Right kidney (tissue), 9 donors: ENCODE results near the gene ZDHHC3.

Source experiments
- DNase-seq: peaks from one replicate; pipeline ENCODE4 v3.0.0-alpha.2; 2016
- long read RNA-seq, 8 donors: transcript quantifications; one replicate each; lab custom pipeline, GENCODE V29; 2026

ZDHHC3 gene, protein sequence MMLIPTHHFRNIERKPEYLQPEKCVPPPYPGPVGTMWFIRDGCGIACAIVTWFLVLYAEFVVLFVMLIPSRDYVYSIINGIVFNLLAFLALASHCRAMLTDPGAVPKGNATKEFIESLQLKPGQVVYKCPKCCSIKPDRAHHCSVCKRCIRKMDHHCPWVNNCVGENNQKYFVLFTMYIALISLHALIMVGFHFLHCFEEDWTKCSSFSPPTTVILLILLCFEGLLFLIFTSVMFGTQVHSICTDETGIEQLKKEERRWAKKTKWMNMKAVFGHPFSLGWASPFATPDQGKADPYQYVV
- long read RNA-seq, donor 1, transcript ZDHHC3-205 (7 exons, 2,687 nt), result major isoform, 23 of 31 reads
- long read RNA-seq, donor 1, partial matches to known transcripts, result 0 of 31 reads
- long read RNA-seq, donor 1, other reads (novel, unspliced or antisense), result 8 of 31 reads
- long read RNA-seq, donor 2, transcript ZDHHC3-205 (7 exons, 2,687 nt), result major isoform, 7 of 8 reads
- long read RNA-seq, donor 2, partial matches to known transcripts, result 0 of 8 reads
- long read RNA-seq, donor 2, other reads (novel, unspliced or antisense), result 0 of 8 reads
- long read RNA-seq, donor 3, transcript ZDHHC3-205 (7 exons, 2,687 nt), result major isoform, 11 of 58 reads
- long read RNA-seq, donor 3, partial matches to known transcripts, result 39 of 58 reads
- long read RNA-seq, donor 3, other reads (novel, unspliced or antisense), result 5 of 58 reads
- long read RNA-seq, donor 4, transcript ZDHHC3-205 (7 exons, 2,687 nt), result major isoform, 10 of 62 reads
- long read RNA-seq, donor 4, partial matches to known transcripts, result 33 of 62 reads
- long read RNA-seq, donor 4, other reads (novel, unspliced or antisense), result 19 of 62 reads
- long read RNA-seq, donor 5, transcript ZDHHC3-205 (7 exons, 2,687 nt), result major isoform, 15 of 21 reads
- long read RNA-seq, donor 5, partial matches to known transcripts, result 0 of 21 reads
- long read RNA-seq, donor 5, other reads (novel, unspliced or antisense), result 5 of 21 reads
- long read RNA-seq, donor 6, transcript ZDHHC3-205 (7 exons, 2,687 nt), result major isoform, 8 of 26 reads
- long read RNA-seq, donor 6, partial matches to known transcripts, result 5 of 26 reads
- long read RNA-seq, donor 6, other reads (novel, unspliced or antisense), result 11 of 26 reads
- long read RNA-seq, donor 7, transcript ZDHHC3-205 (7 exons, 2,687 nt), result major isoform, 5 of 15 reads
- long read RNA-seq, donor 7, partial matches to known transcripts, result 7 of 15 reads
- long read RNA-seq, donor 7, other reads (novel, unspliced or antisense), result 0 of 15 reads
- long read RNA-seq, donor 8, transcript ZDHHC3-205 (7 exons, 2,687 nt), result major isoform, 7 of 52 reads
- long read RNA-seq, donor 8, partial matches to known transcripts, result 23 of 52 reads
- long read RNA-seq, donor 8, other reads (novel, unspliced or antisense), result 22 of 52 reads

DNA sequence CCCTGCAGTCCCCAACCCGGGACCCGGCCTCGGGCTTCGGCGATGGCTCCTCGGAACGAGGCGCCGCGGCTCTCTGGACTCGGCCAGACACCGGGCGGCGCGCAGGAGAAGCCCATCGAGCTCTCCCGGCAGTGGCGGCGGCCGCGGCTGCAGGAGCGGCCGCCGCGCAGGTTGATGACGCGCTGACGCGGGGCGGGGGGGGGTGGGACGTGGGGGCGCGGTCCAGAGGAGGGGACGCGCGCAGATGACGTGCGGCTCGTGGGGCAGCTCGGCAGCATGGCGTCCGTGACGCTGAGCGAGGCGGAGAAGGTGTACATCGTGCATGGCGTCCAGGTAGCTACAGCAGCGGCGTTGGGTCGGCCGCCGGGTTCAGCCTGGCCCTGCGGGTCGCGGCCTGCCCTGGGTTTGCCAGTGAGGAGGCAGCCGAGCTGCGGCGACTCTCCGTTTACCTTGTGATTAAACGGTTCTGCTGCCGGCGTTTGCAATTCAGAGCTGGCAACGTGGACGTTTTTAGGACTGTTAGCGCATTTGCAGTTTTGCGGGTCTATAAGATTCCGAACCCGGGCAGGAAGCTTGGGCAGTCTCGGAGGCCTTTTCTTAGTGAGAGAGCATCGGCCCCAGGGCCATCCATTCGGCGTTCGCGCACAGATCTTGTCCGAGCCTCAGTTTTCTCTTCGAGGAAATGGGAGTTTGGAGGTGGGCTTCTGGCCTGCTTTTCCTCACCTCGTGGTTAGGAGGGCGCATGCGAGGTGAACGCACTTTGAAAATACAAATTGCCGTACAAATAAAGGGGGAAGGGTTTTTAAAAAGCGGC lies at the start of gene ZDHHC3, which contains the start of gene EXOSC7:
TSS of gene ZDHHC3 (minus strand) at position 173 of the 814 bp plus-strand sequence. CDS start 16,738 bp downstream, outside the sequence.
TSS of gene EXOSC7 (plus strand) at position 243 of the 814 bp plus-strand sequence. CDS start at position 277, 34 bp downstream.
- peak; percentile 88 for DNase-seq

DNA sequence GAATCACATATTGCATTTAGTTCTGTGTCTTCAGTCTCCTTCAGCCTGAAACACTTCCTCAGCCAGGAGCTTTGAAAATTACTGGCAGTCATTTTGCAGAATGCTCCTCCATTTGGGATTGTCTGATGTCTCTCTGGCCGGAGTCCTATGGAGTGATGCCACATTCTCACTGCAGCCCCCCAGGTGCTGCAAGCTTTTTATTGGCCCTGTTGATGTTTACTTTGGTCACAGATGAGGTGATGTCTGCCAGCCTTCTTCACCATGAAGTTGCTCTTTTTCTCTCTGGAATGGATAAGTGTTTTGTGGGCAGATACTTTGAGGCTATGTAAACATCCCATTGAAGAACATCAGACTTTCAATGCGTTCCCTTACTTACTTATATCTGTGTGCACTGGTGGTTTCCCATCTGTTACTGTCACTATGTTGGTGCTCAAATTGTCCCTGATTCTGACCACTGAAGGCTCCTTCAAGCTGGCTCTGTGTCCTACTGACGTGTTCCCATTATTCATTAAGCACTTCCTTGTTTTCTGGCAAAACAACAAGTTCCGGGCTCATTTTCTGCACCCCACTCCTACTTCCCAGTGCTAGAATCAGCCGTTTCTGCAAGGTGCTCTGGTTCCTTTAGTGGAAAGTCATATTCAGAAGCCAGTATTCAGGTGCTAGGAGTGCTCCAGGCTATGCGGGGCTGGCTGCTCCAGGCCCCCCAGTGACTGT lies 48.7 kb upstream of the ZDHHC3 start:
- DNase-seq, result no peak

DNA sequence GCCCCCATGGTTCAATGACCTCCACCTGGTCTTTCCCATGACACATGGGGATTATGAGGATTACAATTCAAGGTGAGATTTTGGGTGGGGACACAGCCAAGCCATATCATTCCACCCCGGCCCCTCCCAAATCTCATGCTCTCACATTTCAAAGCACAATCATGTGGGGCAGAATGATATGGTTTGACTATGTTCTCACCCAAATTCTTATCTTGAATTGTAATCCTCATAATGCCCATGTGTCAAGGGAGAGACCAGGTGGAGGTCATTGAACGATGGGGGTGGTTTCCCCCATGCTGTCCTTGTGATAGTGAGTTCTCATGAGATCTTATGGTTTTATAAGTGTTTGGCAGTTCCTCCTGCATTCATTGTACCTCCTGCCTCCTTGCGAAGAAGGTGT lies 47.7 kb upstream of the ZDHHC3 start:
- no peak for DNase-seq

DNA sequence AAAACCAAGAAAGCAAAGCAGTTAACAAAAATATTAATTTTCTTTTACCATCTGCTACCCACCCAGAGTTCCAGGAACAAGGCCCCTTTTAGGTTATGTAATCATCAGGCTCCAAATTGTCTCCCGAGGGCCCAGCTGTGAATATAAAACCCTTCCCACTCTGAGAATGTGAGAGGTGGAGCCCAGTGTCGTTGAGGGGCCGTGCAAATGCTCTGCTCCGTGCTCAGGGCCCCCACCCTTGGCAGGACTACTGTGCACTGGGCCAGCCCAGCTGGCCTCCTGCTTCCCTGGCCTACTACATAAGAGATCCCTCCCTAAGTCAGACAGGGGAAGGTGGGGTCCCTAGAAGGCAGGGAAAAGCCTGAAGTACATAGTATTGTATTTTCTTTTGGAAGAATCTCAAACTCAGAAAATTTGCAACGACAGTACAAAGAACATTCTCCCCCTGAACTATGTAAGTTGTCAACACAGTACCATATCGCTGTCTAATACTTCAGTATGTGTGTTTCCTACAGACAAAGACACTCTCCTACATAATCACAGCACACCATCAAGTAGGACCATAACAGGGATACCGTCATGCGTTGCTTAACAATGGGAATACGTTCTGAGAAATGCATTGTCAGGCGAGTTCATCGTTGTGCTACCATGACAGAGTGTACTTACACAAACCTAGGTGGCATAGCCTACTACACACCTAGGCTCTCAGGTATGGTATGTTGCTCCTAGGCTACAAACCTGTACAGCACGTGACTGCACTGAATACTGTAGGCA lies 45.7 kb upstream of the ZDHHC3 start:
- no peak for DNase-seq

DNA sequence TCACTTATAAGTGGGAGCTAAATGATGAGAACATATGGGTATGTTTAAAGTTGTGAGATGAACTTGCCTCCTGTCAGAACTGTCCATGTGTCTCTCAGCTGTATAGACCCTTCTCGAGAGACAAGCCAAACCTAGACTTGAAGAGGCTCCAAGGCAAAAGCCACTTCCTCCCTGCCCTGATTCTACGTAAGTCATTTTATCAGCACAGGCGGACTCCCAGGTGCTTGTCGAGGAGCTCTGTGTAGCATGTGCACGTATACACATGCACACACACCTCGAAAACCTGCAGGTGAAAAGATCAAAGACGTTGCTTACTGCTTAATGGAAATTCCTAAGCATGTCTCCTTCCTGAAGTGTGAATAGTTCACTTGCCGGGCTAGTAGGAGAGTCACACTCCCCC lies 44.6 kb upstream of the ZDHHC3 start:
- DNase-seq, result no peak

DNA sequence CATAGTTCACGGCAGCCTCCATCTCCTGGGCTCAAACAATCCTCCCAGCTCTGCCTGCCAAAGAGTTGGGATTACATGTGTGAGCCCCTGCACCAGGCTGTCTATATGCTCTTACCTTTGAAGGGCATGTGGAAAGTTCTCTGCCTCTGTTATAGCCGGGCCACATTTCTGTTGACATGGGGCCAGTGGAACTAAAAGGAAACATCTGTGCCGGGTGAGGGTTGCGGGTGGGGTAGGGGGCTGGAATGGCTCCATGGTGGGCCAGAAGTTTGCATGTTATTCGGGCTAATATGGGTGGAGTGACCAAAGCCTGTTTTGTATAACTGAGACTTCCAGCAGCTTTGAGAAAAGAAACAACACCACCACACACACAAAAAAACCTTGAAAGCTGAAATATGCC lies 41.8 kb upstream of the ZDHHC3 start:
- DNase-seq, result no peak

DNA sequence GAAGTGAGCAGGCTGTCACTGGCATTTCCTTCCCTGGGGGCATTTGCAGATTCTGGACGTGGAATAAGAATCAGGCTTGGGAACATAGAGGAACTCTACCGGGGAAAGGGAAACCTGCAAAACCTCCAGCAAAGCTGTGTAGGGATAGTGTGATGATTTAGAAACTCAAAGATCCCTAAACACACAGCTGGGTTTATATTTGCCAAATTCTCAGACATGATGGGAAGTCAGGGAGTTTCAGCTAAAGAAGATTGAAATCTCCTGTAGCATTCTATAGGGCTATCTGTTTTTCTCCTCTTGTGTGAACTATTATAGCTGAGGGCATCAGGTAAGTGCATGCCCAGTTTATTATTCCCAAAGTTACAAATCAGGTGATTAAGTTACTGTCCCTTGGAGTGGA lies 40.9 kb upstream of the ZDHHC3 start:
- DNase-seq, result no peak

DNA sequence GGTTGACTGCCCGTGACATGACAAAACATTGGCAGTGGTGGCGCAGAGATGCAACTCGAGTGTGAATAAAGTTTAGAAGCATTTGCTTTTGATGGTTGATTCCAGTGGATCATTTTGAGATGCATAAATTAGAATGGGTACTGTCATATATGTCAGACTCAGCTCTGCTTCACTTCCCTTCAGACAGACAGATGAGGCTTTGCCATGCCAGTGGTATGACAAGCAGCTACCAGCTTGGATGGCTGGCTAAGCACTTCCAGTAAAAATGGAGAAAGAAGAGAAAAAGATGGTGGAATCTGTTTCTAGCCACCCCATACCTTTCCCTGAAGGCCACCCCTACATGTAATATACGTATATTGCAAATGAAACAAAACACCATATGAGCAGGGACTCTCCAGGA lies 36.6 kb upstream of the ZDHHC3 start:
- no peak for DNase-seq

DNA sequence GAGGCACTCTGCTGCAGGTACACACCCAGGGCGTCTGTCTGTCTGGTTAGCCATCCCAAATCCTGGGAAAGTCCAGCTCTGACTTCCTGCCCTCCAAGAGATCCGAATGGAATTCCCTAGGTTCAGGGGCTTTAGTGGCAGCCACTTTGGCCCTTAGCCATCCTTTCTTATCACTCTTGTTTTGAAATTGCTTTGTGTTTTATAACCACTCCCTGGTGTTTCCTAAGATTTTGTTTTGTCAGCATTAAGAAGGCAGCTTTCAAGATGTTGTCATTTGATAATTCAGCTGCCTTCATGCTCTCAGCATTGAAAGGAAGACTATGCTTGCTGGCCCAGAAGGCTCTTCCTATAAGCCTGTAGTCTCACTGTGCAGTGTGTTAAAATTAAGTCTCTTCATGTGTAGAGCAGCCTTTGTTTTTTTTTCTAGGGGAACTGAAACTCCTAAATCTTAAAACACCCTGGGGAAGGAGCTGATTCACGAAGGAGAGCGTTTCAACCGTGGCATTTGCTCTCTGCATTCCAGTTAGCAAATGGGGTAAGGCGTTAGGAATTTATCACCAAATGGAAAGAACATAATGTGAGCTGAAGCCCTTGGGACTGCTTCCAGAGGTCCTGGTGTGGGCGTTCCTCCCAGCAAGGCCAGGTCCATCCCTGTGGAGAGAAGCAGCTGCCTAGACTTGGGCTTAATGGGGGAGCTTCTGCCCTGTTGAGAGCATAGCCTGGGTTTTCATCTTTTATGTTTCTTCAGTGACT lies 36.0 kb upstream of the ZDHHC3 start:
- peak; percentile 31 for DNase-seq

DNA sequence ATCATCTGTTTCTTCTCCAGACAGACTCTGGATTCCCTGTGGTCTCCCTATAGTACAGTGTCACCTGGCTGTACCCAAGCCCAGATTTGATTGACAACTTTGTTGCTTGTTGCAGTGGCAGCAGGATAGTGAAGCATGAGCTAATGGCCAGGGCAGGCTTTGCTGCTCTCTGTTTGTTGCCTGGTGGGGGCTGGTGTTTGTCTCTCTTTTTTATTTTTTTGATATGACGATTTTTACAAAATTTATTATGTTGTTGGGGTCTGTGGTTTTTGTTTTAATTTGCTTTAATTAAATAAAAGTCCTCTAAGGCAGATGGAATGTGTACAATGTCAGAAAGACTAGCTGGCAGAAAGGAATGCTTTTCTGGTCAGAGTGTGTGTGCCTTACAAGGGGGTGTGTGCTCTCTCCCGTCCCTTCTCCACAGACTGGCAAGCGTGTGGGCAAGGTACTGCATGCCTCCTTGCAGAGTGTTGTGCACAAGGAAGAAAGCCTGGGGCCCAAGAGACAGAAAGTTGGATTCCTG lies 34.9 kb upstream of the ZDHHC3 start:
- peak; percentile 38 for DNase-seq

DNA sequence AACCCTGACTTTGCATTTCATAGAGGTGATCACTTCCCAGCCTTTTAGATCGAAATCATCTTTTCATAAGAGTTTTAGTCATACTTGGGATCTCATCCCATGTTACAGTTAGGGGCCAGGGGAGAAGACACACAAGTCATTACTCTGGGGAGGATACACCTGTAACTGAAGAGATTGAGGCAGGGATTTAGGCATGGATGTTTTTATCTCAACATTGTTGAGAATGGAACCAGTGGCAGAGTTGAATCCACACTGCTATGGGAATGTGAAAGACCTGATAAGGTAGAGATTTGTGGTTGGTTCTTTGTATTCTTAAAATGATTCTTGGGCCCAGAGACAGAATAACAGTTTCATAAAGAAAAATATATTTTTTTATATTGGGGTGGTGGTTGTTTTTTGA lies 33.9 kb upstream of the ZDHHC3 start:
- no peak for DNase-seq

DNA sequence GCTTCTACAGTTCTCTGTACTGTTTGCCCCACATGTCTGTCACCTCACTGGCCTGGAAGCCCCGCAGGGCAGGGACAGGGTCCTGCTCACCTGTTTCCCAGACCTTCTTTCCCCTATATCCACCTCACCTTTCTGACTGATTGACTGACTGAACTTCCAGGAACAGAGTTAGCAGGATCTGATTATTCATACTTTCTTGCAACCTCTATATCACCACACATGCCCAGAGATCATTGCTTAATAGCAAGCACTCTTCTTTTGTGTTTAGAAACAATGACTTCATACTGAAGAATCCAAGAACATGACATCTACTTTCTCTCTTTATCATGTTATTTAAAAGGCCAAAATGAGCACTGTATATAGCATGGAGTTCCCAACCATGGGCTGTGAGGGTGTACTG lies 32.1 kb upstream of the ZDHHC3 start:
- DNase-seq, result no peak

DNA sequence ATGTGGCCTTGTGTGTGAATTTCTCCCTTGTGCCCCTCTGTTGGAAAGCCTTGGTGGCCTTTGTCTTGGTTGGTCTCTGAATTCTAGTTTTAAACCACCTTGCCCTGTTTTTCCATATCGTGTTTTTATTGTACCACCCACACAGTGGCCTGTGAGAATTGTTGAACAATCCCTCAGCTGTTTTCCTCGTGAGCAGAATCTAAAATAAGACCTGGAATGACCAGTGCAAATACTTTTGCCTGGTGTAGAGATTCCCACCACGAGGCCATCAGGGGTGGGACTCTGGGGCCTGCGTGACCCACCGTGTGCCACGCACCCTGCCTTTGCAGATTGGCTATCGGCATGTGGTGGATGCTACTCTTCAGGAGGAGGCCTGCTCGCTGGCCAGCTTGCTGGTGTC lies 31.1 kb upstream of the ZDHHC3 start:
- DNase-seq, result no peak

DNA sequence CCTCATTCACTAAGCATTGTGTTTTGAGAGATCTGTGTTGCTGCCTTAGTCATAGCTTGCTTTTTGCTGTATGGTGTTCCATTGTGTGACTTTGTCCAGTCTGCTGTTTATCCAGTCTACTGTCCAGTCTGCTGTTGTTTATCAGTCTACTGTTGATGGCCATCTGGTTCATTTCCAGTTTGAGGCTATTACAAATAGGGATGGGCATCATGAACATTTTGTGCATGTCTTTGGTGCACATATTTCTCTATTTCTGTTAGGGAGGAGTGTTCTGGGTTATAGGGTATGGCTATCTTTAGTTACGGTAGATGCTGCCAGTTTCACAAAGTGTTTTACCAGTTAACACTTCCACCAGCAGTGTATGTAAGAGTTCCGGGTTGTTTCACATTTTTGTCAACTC lies 27.9 kb upstream of the ZDHHC3 start:
- no peak for DNase-seq

DNA sequence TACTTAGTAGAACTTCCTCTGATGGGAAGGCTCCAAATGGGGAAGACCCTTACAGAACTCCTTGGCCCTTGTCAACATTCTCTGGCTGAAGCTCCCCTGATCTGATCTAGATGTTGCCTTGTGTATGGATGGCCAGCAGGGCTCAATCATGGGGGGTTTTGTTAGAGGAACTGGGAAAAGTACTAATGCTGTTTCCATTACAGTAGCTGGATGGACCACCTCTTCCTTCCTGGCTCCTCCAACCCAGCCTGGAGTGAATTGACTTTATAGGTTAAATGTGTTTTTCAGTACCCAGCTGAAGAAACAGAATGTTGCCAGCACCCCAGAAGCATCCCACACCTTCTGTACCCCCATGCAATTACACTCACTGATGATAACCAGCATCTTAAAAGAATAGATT lies 27.4 kb upstream of the ZDHHC3 start:
- DNase-seq, result no peak

DNA sequence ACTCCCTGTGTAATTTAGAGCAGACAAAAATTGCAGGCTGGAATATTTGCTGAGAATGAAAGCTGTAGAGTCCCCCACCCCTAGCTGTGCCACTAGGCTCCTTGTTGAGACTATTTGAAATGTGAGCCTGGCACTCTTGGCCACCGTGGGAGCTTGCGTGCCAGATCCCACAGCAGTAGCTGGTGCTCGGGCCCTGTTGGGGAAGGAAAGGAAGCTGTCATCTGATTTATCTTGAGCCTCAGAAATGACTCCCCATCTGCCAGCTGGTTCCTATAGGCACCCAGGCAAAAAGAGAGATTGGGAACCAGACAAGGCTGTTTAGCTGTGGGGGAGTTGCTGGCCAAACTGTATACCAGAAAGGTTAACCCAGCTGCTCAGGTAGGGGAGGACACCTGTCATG lies 26.7 kb upstream of the ZDHHC3 start:
- no peak for DNase-seq

DNA sequence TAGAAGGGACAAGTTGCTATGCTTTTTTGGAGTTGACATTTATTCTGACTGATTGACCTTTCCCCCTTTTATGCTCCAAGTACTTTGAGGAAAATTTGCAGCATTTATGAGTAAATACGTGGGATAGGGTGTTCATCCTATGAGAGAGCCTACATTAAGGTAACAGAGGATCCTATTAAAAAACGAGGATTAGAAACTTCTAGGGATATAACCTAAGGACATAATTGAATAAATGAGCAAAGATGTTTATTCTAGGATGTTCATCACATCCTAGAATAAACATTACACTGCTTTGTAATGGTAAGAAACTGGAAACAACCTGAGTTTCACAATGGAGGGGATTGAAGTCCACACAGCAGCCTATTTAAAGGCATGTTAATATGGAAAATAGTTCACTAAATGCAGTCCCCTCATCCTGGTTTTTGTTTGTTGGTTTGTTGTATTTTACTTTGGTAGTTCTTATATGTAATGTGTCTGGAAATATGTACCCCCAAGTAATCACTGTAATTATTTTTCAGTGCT lies 26.2 kb upstream of the ZDHHC3 start:
- no peak for DNase-seq

DNA sequence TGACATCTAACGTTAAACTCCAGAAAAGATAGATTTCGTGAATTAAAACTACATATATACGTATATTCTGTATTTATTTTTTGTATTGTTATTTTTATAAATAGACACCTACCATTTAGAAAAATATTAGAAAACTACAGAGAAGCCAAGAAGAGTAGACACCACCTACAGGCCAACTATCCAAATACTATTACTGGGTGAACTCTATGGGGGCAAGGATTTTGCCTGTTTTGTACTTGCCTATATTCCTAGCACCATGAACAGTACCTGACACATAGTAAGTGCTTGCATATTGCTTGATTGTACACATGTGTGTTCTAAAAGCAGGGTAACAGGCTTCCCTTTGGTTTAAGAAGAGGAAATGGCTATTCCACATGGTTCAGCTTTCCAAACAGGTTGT lies 25.8 kb upstream of the ZDHHC3 start:
- DNase-seq, result no peak

DNA sequence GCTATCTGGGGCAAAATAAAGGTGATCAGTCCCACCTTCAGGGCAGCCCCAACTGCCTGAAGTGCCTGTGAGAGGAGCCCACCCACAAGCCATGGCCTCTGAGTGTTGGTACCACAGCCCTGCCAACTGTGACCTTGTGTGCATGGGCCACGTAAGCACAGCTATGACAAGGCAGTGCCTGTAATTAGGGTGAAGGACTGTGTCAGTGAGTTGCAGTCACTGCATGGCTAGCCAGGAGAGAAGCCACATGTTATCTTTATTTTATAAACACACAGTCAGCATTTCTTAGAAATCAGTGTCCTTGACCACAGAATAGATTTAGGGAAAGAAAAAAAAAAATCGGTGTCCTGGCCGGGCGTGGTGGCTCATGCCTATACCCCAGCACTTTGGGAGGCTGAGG lies 24.8 kb upstream of the ZDHHC3 start:
- no peak for DNase-seq
